GOT3 (cell line): ENCODE results near the gene PLCD4.

Source experiments
- DNase-seq: peaks from one replicate; lab custom pipeline; 2025; ENCODE audit warnings: mixed read lengths; lab: John Stamatoyannopoulos, UW

PLCD4 gene

DNA sequence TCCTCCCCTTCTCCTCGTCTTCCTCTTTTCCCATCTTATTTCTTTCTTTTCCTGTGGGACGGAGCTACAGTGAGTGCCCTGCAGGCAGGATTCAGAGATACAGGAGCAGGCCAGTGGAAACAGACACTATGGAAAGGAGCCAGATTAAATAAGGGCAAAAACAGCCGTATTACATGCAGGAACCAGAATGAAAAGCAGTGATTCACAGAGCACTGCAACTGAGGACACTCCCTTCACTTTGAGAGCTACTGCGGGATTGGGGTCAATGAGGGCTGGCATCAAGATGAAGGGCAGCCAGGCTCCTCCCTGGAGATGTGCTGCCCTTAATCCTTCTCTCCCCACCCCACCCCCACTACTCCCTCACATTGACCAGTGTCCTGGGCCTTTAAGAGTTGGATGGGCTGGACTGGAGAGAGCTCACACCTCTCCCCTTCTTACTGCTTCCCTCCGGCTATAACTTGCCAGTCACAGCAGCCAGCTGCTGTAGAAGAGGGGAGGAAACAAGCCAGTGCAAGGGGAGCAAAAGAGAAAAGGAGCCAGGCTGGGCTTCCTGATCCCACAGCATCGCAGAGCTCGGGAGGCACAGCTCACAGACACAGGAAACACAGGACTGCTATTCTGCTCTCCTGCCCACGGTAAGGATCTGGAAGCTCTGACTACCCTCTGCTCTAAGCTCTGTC, at the start of gene PLCD4:
Gene PLCD4 (plus strand): TSS at position 464 of the 680 bp plus-strand sequence. CDS start 7,841 bp downstream, outside the sequence.
- no peak for DNase-seq

- DNase-seq, result no peak
Observed at GRCh38 chr2:218557941-218558340, 49.8 kb upstream of the PLCD4 start.

DNA sequence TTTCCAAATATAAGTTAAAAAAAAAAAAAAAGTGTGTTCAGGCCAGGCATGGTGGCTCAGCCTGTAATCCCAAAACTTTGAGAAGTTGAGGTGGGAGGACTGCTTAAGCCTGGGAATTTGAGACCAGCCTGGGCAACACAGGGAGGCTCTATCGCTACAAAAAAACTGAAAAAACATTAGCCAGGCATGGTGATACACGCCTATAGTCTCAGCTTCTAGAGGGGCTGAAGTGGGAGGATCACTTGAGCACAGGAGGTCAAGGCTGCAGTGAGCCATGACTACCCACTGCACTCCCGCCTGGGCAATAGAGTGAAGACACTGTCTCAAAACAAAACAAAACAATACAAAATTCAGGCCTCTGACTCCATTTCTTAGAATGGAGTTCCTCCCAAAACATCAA, 48.7 kb upstream of the PLCD4 start:
- DNase-seq, result no peak

DNA sequence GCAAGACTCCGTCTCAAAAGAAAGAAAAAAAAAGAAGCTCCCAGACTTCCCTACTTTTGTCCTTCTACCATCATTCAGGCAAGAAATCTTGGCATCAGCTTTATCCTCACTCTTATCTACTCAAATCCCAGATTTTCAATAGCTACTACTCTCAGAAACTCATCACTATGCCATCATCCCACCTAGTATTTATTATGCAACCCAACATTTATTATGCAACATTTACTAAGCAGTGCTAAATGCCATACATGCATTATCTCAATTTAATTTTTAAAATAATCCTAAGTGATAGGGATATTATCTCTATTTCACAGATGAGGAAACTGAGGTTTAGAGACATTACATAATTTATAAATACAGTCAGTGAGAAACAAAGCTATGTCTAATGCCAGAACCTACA, 43.6 kb upstream of the PLCD4 start:
- DNase-seq, result no peak

DNA sequence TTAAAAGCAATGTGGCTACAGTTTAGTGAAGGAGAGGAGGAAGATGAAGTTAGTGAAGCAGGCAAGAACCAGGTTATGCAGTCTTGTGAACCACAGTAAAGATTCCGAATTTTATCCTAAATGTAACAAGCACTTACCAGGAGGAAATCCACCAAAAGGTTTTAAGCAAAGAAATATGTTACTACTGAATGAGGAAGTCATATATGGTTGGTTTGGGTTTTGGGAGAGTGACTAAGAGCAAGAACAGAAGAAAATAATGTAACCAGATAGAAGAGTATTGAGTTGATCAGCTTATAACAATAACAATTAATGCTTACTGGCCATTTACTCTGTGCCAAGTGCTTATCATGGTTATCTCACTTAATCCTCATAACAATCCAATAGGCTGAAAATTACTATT, 41.4 kb upstream of the PLCD4 start:
- no peak for DNase-seq

GRCh38 chr2:218567797-218568189, 39.9 kb upstream of the PLCD4 start:
- peak; percentile 43 for DNase-seq

- peak; percentile 95 for DNase-seq
Observed at GRCh38 chr2:218568190-218569037, 39.3 kb upstream of the PLCD4 start, which contains the start of the genes CNOT9 and USP37. CNOT9 (plus strand) TSS chr2:218568839; CDS start chr2:218568955, 116 bp downstream. USP37 (minus strand) TSS chr2:218568351; CDS start chr2:218558653, 9,698 bp downstream.

- DNase-seq, result peak; percentile 8
Observed at GRCh38 chr2:218569038-218569431, 38.7 kb upstream of the PLCD4 start.

DNA sequence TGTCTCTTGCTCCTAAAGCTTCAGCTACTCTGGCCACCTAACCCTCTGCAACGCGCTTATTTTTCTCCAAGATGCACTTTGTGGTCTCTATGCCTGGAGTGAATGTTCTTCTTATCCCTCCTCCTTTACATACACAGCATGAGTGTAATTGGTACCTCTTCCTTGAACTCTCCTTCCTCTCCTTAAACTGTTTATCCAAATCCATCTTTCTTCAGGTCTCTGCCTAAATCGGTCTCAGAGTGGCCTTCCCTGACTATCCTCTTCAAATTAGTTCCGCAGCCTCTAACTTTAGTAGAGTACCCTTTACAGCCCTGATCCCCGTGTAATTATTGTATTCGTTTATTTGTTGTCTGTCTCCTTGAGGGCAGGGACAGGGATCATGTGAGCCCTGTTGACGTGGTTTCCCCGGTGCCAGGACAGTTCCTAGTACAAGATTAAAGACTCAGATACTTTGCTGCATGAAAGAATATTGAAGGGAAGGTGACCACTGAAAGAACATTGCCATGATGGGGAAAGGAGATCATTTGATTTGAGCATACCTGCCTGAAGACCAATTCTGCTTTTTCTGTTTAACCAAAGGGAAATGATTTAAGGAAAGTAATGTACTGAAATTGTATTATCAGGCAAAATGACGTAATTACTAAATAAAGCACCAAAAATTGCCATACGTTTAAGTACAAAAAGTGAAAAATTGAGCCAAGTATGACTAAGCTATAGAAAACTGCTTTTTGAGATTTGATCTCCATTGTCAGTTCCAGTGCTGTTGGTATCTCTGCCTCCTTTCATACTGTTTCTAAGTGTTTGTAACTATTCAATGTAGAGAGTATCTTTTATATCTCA, 37.8 kb upstream of the PLCD4 start:
- no peak for DNase-seq

GRCh38 chr2:218570850-218571249, 36.8 kb upstream of the PLCD4 start:
- no peak for DNase-seq

- DNase-seq, result no peak
Observed at GRCh38 chr2:218576854-218577253, 30.8 kb upstream of the PLCD4 start.

- no peak for DNase-seq
Observed at GRCh38 chr2:218577482-218578220, 30.0 kb upstream of the PLCD4 start.

DNA sequence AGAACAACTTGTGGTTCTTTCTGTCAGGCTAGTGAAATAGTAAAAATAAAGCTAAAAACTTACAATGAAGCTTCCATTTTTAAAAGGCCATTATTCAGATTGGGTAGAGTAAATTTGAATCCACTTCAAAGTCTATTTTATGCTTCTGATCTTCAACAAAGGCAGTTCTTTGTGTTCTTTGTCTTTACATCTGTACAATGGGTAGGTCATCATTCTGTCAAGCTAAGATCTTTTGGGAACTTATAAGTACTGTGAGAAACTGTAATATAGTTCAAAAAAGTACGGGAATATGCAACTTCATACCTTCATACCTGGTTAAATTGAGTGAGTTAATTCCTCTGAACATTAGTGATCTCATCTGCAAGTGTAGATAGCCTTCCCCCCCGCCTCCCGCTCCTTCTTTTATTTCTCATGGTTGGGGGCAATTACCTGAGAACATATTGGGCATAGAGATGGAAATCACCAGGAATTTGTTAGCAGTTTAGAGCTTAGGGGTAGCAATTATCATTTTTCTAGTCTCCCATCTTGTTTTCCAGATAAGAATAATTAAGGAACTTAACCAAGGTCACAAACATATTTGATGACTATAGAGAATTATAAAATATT, 29.3 kb upstream of the PLCD4 start:
- no peak for DNase-seq

DNA sequence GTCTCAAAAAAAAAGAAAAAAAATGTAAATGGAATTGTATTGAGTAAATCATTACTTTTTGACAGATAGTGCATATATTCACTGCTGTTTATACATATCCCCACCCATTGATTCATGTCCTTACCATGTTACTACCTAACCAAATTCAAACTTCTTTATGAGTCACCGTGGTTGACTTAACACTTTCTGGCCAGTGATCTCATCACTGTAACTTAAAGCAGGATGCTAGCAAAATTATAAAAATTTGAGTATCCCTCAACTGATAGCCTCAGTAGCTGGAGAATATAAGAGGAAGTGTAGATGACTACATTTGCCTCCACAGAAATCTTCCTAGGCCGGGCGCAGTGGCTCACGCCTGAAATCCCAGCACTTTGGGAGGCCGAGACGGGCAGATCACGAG, 25.6 kb upstream of the PLCD4 start:
- no peak for DNase-seq

GRCh38 chr2:218583983-218584850, 23.5 kb upstream of the PLCD4 start:
- no peak for DNase-seq

DNA sequence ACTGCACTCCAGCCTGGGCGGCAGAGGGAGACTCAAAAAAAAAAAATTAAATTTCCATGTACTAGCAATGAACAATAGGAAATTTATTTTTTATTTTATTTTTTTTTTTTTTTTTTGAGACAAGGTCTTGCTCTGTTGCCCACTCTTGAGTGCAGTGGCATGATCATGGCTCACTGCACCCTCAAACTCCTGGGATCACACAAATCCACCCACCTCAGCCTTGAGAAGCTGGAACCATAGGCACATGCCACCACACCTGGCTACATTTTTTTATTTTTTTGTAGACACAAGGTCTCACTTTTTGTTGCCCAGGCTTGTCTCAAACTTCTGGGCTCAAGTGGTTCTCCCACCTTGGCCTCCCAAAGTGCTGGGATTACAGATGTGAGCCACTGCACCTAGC, 22.2 kb upstream of the PLCD4 start:
- DNase-seq, result no peak

DNA sequence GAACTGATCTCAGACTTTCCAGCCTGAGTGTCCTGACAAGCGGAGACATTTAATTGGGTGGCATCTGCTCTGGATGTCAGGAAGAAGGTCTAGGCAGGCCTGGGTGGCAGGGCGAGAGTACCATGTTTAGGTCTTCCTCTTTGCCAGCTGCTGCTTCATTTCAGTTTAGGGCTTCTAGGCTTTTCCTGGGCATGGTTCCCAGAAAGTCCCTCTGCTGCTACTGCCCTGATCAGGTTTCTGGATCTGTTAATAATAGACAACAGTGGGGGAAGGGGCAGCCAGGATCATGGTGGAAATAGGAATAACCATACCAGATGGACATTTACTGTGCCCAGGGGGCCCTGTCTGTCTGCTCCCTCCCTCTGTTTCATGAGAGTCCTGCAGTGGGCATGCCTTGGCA, 2.3 kb upstream of the PLCD4 start:
- DNase-seq, result no peak

- DNase-seq, result no peak
Observed at GRCh38 chr2:218615868-218616315, 8.2 kb downstream of the PLCD4 start.

DNA sequence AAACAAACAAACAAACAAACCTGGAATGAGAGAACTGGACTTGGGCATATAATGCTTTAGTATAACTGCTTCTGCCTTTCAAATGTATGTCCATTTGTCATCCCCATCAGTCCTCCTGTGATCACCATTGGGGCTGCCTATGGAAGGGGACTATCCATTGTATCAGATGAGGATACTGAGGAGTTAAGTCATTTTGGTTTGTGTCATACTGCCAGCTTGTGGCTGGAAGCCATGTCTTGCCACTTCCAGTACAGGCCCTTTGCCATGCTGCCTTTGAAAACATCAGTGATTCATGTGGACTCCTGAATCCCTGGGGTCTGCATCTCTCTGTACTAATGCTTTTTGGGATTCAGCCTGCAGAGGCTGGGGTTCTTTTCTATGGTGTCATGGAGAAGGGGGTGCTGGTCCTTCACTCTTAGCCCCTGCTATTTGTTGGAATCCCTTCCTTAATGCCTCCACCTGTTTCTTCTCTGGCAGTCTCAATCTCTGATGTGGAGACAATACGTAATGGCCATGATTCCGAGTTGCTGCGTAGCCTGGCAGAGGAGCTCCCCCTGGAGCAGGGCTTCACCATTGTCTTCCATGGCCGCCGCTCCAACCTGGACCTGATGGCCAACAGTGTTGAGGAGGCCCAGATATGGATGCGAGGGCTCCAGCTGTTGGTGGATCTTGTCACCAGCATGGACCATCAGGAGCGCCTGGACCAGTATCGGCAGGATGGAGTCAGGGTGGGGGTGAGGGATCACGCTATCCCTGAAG, 10.6 kb downstream of the PLCD4 start:
- no peak for DNase-seq
